ENCODE results near the gene DLG2. TPM values are rescaled to one million over a fixed set of nuclear protein-coding genes. Genes with fewer than 3 reads are reported as not detected.

The DLG2 gene
- total and polyA plus RNA-seq, 9 of the 15 experiments (the other 6 are each of a cell fraction or from before 2014, with no cell fraction given) = 0.52 to 1.6 (median 0.95) TPM

DNA sequence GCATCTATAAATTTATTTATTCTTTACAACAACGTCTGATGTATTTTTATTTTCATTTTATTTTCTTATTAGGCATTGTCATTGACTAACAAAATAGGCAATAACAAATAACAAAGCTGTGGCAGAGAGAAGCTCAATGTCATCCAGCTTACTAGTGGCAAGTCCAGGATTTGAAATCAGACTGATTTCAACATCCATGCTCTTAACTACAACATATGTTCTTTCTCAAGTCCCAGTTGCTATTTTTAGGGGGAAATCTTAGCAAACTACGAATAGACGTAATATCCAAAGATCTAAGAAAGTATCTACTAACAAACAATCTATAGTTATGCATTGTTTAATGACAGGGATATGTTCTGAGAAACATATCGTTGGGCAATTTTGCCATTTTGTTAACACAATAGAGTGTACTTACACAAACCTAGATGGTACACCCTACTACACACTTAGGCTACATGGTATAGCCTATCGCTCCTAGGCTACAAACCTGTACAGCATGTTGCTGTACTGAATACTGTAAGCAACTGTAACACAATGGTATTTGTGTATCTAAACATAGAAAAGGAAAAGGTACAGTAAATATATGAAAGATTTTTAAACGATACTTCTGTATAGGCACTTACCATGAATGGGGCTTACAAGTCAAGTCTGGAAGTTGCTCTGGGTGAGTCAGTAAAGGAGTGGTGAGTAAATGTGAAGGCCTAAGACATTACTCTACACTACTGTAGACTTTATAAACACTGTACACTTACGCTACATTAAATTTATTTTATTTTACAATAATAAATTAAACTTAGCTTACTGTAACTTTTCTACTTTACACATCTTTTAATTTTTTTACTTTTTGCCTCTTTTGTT lies 151.3 kb downstream of the DLG2 start:
- Histone ChIP-seq H3K27ac (ENCODE audit: extremely low read depth, low read depth, low read length) (no peak overlapping the region), H3K9ac (ENCODE audit: insufficient read depth in 1 of 2, low read depth in 2 of 2, low read length in 2 of 2) (no peak overlapping the region), H4K20me1 (replicated peaks; ENCODE audit: control insufficient read depth, insufficient read depth, low read length) (no peaks in the 10 kb centered on the region), H3K9me3 (replicated peaks; ENCODE audit: control insufficient read depth, insufficient read depth, low read depth, low read length) (no peaks in the 10 kb centered on the region), H3K9me1 (ENCODE audit: control insufficient read depth, insufficient read depth, low read length) (no peaks in the 10 kb centered on the region), H3K79me2 (ENCODE audit: control insufficient read depth, insufficient read depth, low read length) (no peaks in the 10 kb centered on the region), H3K36me3 (ENCODE audit: control insufficient read depth, insufficient read depth, low read length) (no peaks in the 10 kb centered on the region), H2AFZ (ENCODE audit: low read depth, low read length) (no peak overlapping the region), H3K4me2 (ENCODE audit: insufficient read depth, low read length) (no peak overlapping the region), H3K4me1 (replicated peaks in 1 of 2; ENCODE audit: control insufficient read depth in 2 of 2, insufficient read depth in 2 of 2, low read length in 2 of 2) (no peaks in the 10 kb centered on the region), H3K27me3 (ENCODE audit: control insufficient read depth in 2 of 2, insufficient read depth in 2 of 2, low read length in 2 of 2) (no peaks in the 10 kb centered on the region), H3K4me3 (no peak overlapping the region)
- under 1% methylated on average over 7 of the region's 7 CpGs for WGBS (ENCODE audit: insufficient coverage, low coverage, missing lambda C conversion rate)
- ATAC-seq (no peak), FAIRE-seq (no peak), DNase-seq (ENCODE audit: extremely low read depth in 1 of 4, low spot score in 3 of 4) (no peak)
- POLR2A ChIA-PET = no interaction called here
- TF ChIP-seq, protein P1, sequence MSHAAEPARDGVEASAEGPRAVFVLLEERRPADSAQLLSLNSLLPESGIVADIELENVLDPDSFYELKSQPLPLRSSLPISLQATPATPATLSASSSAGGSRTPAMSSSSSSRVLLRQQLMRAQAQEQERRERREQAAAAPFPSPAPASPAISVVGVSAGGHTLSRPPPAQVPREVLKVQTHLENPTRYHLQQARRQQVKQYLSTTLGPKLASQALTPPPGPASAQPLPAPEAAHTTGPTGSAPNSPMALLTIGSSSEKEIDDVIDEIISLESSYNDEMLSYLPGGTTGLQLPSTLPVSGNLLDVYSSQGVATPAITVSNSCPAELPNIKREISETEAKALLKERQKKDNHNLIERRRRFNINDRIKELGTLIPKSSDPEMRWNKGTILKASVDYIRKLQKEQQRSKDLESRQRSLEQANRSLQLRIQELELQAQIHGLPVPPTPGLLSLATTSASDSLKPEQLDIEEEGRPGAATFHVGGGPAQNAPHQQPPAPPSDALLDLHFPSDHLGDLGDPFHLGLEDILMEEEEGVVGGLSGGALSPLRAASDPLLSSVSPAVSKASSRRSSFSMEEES (CRISPR knock-in tag; IDR thresholded peaks at IDR 0.05) = no peak
- TF ChIP-seq TCF7 (IDR thresholded peaks at IDR 0.05; ENCODE audit: borderline replicate concordance) = no peak
- no peak for TF ChIP-seq HIVEP1 (CRISPR knock-in tag; IDR thresholded peaks at IDR 0.05)
- TF ChIP-seq NFATC3 (IDR thresholded peaks at IDR 0.05) = no peak
- TF ChIP-seq, protein P2, sequence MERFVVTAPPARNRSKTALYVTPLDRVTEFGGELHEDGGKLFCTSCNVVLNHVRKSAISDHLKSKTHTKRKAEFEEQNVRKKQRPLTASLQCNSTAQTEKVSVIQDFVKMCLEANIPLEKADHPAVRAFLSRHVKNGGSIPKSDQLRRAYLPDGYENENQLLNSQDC (CRISPR knock-in tag; IDR thresholded peaks at IDR 0.05) = no peak
- no peak for TF ChIP-seq NBN (IDR thresholded peaks at IDR 0.05; ENCODE audit: low read depth)
- no peak for TF ChIP-seq KLF1 (tag; IDR thresholded peaks at IDR 0.05)
- TF ChIP-seq NONO (IDR thresholded peaks at IDR 0.05; ENCODE audit: low read depth in 2 of 2, low read length in 1 of 2) = no peak
- no peak for TF ChIP-seq E2F3 (CRISPR knock-in tag; IDR thresholded peaks at IDR 0.05)
- no peak for TF ChIP-seq EHMT2 (IDR thresholded peaks at IDR 0.05)
- no peak for TF ChIP-seq IFI16 (CRISPR knock-in tag; IDR thresholded peaks at IDR 0.05)
- no peak for TF ChIP-seq ZKSCAN3 (CRISPR knock-in tag; IDR thresholded peaks at IDR 0.05)
- TF ChIP-seq STAG1 (CRISPR knock-in tag; IDR thresholded peaks at IDR 0.05; ENCODE audit: borderline replicate concordance) = no peak
- TF ChIP-seq ARNT (IDR thresholded peaks at IDR 0.05) = no peak
- TF ChIP-seq ZNF830 (CRISPR knock-in tag; IDR thresholded peaks at IDR 0.05) = no peak
- no peak for TF ChIP-seq SP1 (CRISPR knock-in tag; IDR thresholded peaks at IDR 0.05)
- TF ChIP-seq MXI1 (IDR thresholded peaks at IDR 0.05; ENCODE audit: low read depth, low read length) = no peak
- TF ChIP-seq, protein P3, sequence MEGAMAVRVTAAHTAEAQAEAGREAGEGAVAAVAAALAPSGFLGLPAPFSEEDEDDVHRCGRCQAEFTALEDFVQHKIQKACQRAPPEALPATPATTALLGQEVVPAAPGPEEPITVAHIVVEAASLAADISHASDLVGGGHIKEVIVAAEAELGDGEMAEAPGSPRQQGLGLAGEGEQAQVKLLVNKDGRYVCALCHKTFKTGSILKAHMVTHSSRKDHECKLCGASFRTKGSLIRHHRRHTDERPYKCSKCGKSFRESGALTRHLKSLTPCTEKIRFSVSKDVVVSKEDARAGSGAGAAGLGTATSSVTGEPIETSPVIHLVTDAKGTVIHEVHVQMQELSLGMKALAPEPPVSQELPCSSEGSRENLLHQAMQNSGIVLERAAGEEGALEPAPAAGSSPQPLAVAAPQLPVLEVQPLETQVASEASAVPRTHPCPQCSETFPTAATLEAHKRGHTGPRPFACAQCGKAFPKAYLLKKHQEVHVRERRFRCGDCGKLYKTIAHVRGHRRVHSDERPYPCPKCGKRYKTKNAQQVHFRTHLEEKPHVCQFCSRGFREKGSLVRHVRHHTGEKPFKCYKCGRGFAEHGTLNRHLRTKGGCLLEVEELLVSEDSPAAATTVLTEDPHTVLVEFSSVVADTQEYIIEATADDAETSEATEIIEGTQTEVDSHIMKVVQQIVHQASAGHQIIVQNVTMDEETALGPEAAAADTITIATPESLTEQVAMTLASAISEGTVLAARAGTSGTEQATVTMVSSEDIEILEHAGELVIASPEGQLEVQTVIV (CRISPR knock-in tag; IDR thresholded peaks at IDR 0.05; ENCODE audit: borderline replicate concordance) = no peak
- BruUV-seq (replicated peaks) = no TSS peak
- in situ Hi-C loops (cut with MboI) = no loop called here
- CTCF ChIA-PET (ENCODE audit: low intra/inter-chr PET ratio) = no interaction called here
- intact Hi-C loops (cut with micrococcal nuclease) = no loop called here

Measured in K562 (cell line).